Cardiac muscle cell (in vitro differentiated cells and primary cell): ENCODE data around the gene NCOA7. TPM values are rescaled to one million over a fixed set of nuclear protein-coding genes. Genes with fewer than 3 reads are reported as not detected.
"Not testable (repeated sequence)": the region's sequence is repeated elsewhere in the genome, so short reads cannot be mapped to it uniquely, and the experiment has no call there.

Experiments
- DNase-seq, 2 donors: peaks; one replicate each; pipeline versions ENCODE4 v3.0.0 to v3.0.0-alpha.2; 2010 to 2017; ENCODE audit warnings: low read depth in 1 of 2, low spot score in 1 of 2
- H3K27ac ChIP-seq: fragments of 200-600 bp; sonication (generic); 2 replicates; pipeline ENCODE4 v1.5.1; 2016
- H3K27me3 ChIP-seq: fragments of 200-600 bp; sonication (generic); 2 replicates; pipeline ENCODE4 v1.6.0; 2016; ENCODE audit warnings: control low read depth
- H3K36me3 ChIP-seq: fragments of 200-600 bp; sonication (generic); 2 replicates; pipeline ENCODE4 v1.5.1; 2016; ENCODE audit warnings: control low read depth
- H3K4me1 ChIP-seq: fragments of 200-600 bp; sonication (generic); 2 replicates; pipeline ENCODE4 v1.8.1; 2017; ENCODE audit warnings: low read depth, mild to moderate bottlenecking, mixed run types
- H3K4me3 ChIP-seq: fragments of 200-600 bp; sonication (generic); 2 replicates; pipeline ENCODE4 v1.5.1; 2016; ENCODE audit warnings: mild to moderate bottlenecking
- H3K9me3 ChIP-seq: fragments of 200-600 bp; sonication (generic); 2 replicates; pipeline ENCODE4 v1.5.1; 2017; ENCODE audit warnings: low read depth, mild to moderate bottlenecking, control low read depth
- CTCF ChIP-seq: IDR thresholded peaks from 2 replicates; pipeline ENCODE4 v1.5.1; 2012; ENCODE audit warnings: low read depth, mild to moderate bottlenecking, low read length
- polyA plus RNA-seq: library from polyadenylated mRNA; unstranded; fragments of >200 nt; fragmentation: Nextera tagmentation; extraction: Ambion mirVana; gene quantifications from 2 replicates; pipeline ENCODE4 v1.2.1, GENCODE V29; 2016
- total RNA-seq: library from RNA; depleted of rRNA; stranded (reverse); fragments of >200 nt; gene quantifications from 2 replicates; pipeline ENCODE4 v1.2.3, GENCODE V29; 2016

The NCOA7 gene
- total and polyA plus RNA-seq, 2 experiments from 2014 or later: 4.2 to 5.8 TPM

- H3K4me3 ChIP-seq: no peak overlapping the region
- H3K9me3 ChIP-seq: no peaks in the 10 kb centered on the region
- TF ChIP-seq CTCF: no peak
- H3K27ac ChIP-seq: no peak overlapping the region
- no peaks in the 10 kb centered on the region for H3K27me3 ChIP-seq
- H3K4me1 ChIP-seq: no peaks in the 10 kb centered on the region
- no peaks in the 10 kb centered on the region for H3K36me3 ChIP-seq
- DNase-seq: no peak
Observed at GRCh38 chr6:125846292-125847024, 55.7 kb downstream of the NCOA7 start.

GRCh38 chr6:125848286-125848685 lies 57.5 kb downstream of the NCOA7 start:
- not testable (repeated sequence) for H3K4me1 ChIP-seq, H3K27ac ChIP-seq, H3K27me3 ChIP-seq, H3K4me3 ChIP-seq, DNase-seq, H3K36me3 ChIP-seq, H3K9me3 ChIP-seq

GRCh38 chr6:125850361-125850760 lies 59.6 kb downstream of the NCOA7 start:
- H3K27me3 ChIP-seq: no peaks in the 10 kb centered on the region
- no peaks in the 10 kb centered on the region for H3K36me3 ChIP-seq
- H3K4me1 ChIP-seq: no peaks in the 10 kb centered on the region
- no peak for TF ChIP-seq CTCF
- H3K9me3 ChIP-seq: no peaks in the 10 kb centered on the region
- DNase-seq: no peak
- H3K27ac ChIP-seq: no peak overlapping the region
- no peak overlapping the region for H3K4me3 ChIP-seq

GRCh38 chr6:125852587-125852986 lies 61.8 kb downstream of the NCOA7 start:
- TF ChIP-seq CTCF: no peak
- DNase-seq: no peak
- Histone ChIP-seq H3K4me1 (no peaks in the 10 kb centered on the region), H3K9me3 (no peaks in the 10 kb centered on the region), H3K4me3 (no peak overlapping the region), H3K27ac (no peak overlapping the region), H3K36me3 (no peaks in the 10 kb centered on the region), H3K27me3 (no peaks in the 10 kb centered on the region)

- TF ChIP-seq CTCF: no peak
- Histone ChIP-seq H3K27me3 (no peaks in the 10 kb centered on the region), H3K4me3 (no peak overlapping the region), H3K27ac (no peak overlapping the region), H3K36me3 (no peaks in the 10 kb centered on the region), H3K9me3 (no peaks in the 10 kb centered on the region), H3K4me1 (no peaks in the 10 kb centered on the region)
- no peak for DNase-seq
Observed at GRCh38 chr6:125853168-125853567, 62.4 kb downstream of the NCOA7 start.

- DNase-seq: no peak
- no peak overlapping the region for H3K27ac ChIP-seq
- no peaks in the 10 kb centered on the region for H3K4me1 ChIP-seq
- no peak overlapping the region for H3K4me3 ChIP-seq
- no peak for TF ChIP-seq CTCF
- H3K36me3 ChIP-seq: no peaks in the 10 kb centered on the region
- H3K9me3 ChIP-seq: no peaks in the 10 kb centered on the region
- H3K27me3 ChIP-seq: no peaks in the 10 kb centered on the region
Observed at GRCh38 chr6:125853756-125854155, 63.0 kb downstream of the NCOA7 start.
